Measurements from ENCODE around the gene ICAM5.
"Not testable (repeated sequence)": the region's sequence is repeated elsewhere in the genome, so short reads cannot be mapped to it uniquely, and the experiment has no call there.

Gene ICAM5

GRCh38 chr19:10329555-10329954 lies 39.8 kb downstream of the ICAM5 start:
- DNase-seq (ENCODE audit: insufficient read length, low spot score): no peak
- FAIRE-seq: no peak
- TF ChIP-seq SPI1 (IDR thresholded peaks at IDR 0.05; ENCODE audit: low read depth, low read length) (no peak), POLR2AphosphoS5 (IDR thresholded peaks at IDR 0.05; ENCODE audit: low read depth, low read length) (no peak), POLR2A (IDR thresholded peaks at IDR 0.05; ENCODE audit: low read depth, low read length) (no peak), POU2F2 (IDR thresholded peaks at IDR 0.05; ENCODE audit: low read depth, low read length) (no peak), PAX5 (IDR thresholded peaks at IDR 0.05; ENCODE audit: insufficient read depth, low read length, severe bottlenecking) (no peak), TAF1 (IDR thresholded peaks at IDR 0.05; ENCODE audit: low read depth, low read length) (no peak)

- DNase-seq (ENCODE audit: insufficient read length, low spot score): no peak
- no peak for FAIRE-seq
- TF ChIP-seq POLR2A (IDR thresholded peaks at IDR 0.05; ENCODE audit: low read depth, low read length) (no peak), POU2F2 (IDR thresholded peaks at IDR 0.05; ENCODE audit: low read depth, low read length) (no peak), TAF1 (IDR thresholded peaks at IDR 0.05; ENCODE audit: low read depth, low read length) (no peak), PAX5 (IDR thresholded peaks at IDR 0.05; ENCODE audit: insufficient read depth, low read length, severe bottlenecking) (no peak), POLR2AphosphoS5 (IDR thresholded peaks at IDR 0.05; ENCODE audit: low read depth, low read length) (no peak), SPI1 (IDR thresholded peaks at IDR 0.05; ENCODE audit: low read depth, low read length) (no peak)
Observed at GRCh38 chr19:10332158-10332964, 42.6 kb downstream of the ICAM5 start.

GRCh38 chr19:10332965-10333757 lies 43.4 kb downstream of the ICAM5 start, which contains the start of gene RAVER1:
TSS of gene RAVER1 (minus strand) at chr19:10333529. CDS start at chr19:10333507, 22 bp downstream.
- peak; percentile 100 for FAIRE-seq
- TF ChIP-seq SPI1 (IDR thresholded peaks at IDR 0.05; ENCODE audit: low read depth, low read length) (no peak), POLR2AphosphoS5 (IDR thresholded peaks at IDR 0.05; ENCODE audit: low read depth, low read length) (peak; percentile 85), POU2F2 (IDR thresholded peaks at IDR 0.05; ENCODE audit: low read depth, low read length) (0 out of 2 replicates have a peak, but pooled peaks have one; percentile 27), POLR2A (IDR thresholded peaks at IDR 0.05; ENCODE audit: low read depth, low read length) (peak; percentile 84), TAF1 (IDR thresholded peaks at IDR 0.05; ENCODE audit: low read depth, low read length) (peak; percentile 89)
- peak; percentile 100 for DNase-seq (ENCODE audit: insufficient read length, low spot score)

GRCh38 chr19:10333758-10334587 lies 44.2 kb downstream of the ICAM5 start:
- DNase-seq (ENCODE audit: insufficient read length, low spot score) (no peak), FAIRE-seq (no peak)
- no peak for TF ChIP-seq PAX5 (IDR thresholded peaks at IDR 0.05; ENCODE audit: insufficient read depth, low read length, severe bottlenecking)
- no peak for TF ChIP-seq TAF1 (IDR thresholded peaks at IDR 0.05; ENCODE audit: low read depth, low read length)
- TF ChIP-seq SPI1 (IDR thresholded peaks at IDR 0.05; ENCODE audit: low read depth, low read length): no peak
- no peak for TF ChIP-seq POLR2A (IDR thresholded peaks at IDR 0.05; ENCODE audit: low read depth, low read length)
- no peak for TF ChIP-seq POLR2AphosphoS5 (IDR thresholded peaks at IDR 0.05; ENCODE audit: low read depth, low read length)
- TF ChIP-seq POU2F2 (IDR thresholded peaks at IDR 0.05; ENCODE audit: low read depth, low read length): no peak

GRCh38 chr19:10334588-10335351 lies 45.0 kb downstream of the ICAM5 start:
- FAIRE-seq (no peak), DNase-seq (ENCODE audit: insufficient read length, low spot score) (no peak)
- TF ChIP-seq POLR2A (IDR thresholded peaks at IDR 0.05; ENCODE audit: low read depth, low read length) (no peak), SPI1 (IDR thresholded peaks at IDR 0.05; ENCODE audit: low read depth, low read length) (no peak)

- FAIRE-seq (no peak), DNase-seq (ENCODE audit: insufficient read length, low spot score) (no peak)
- TF ChIP-seq TAF1 (IDR thresholded peaks at IDR 0.05; ENCODE audit: low read depth, low read length): no peak
- TF ChIP-seq POLR2AphosphoS5 (IDR thresholded peaks at IDR 0.05; ENCODE audit: low read depth, low read length): no peak
- no peak for TF ChIP-seq PAX5 (IDR thresholded peaks at IDR 0.05; ENCODE audit: insufficient read depth, low read length, severe bottlenecking)
- no peak for TF ChIP-seq SPI1 (IDR thresholded peaks at IDR 0.05; ENCODE audit: low read depth, low read length)
- TF ChIP-seq POLR2A (IDR thresholded peaks at IDR 0.05; ENCODE audit: low read depth, low read length): no peak
- TF ChIP-seq POU2F2 (IDR thresholded peaks at IDR 0.05; ENCODE audit: low read depth, low read length): no peak
Observed at GRCh38 chr19:10335352-10335985, 45.7 kb downstream of the ICAM5 start.

GRCh38 chr19:10336725-10337124 lies 47.0 kb downstream of the ICAM5 start:
- FAIRE-seq; DNase-seq (ENCODE audit: insufficient read length, low spot score): not testable (repeated sequence)

- TF ChIP-seq TAF1 (IDR thresholded peaks at IDR 0.05; ENCODE audit: low read depth, low read length) (no peak), SPI1 (IDR thresholded peaks at IDR 0.05; ENCODE audit: low read depth, low read length) (no peak), POLR2AphosphoS5 (IDR thresholded peaks at IDR 0.05; ENCODE audit: low read depth, low read length) (no peak), PAX5 (IDR thresholded peaks at IDR 0.05; ENCODE audit: insufficient read depth, low read length, severe bottlenecking) (no peak), POLR2A (IDR thresholded peaks at IDR 0.05; ENCODE audit: low read depth, low read length) (no peak), POU2F2 (IDR thresholded peaks at IDR 0.05; ENCODE audit: low read depth, low read length) (no peak)
- no peak for FAIRE-seq
- no peak for DNase-seq (ENCODE audit: insufficient read length, low spot score)
Observed at GRCh38 chr19:10338940-10339339, 49.2 kb downstream of the ICAM5 start.
